PC-3 (cell line): Measurements from ENCODE around the gene SCARB1. TPM values are rescaled to one million over a fixed set of nuclear protein-coding genes. Genes with fewer than 3 reads are reported as not detected.

Source experiments
- ATAC-seq: fragments of 200-7000 bp; cut with Tn5 transposase; 2 replicates; pipeline ENCODE4 v1.9.1; 2020; ENCODE audit warnings: mild to moderate bottlenecking, moderate library complexity
- BruUV-seq: library from RNA; stranded (reverse); fragments of 400-500 nt; replicated peaks from 2 replicates; lab custom pipeline; 2021; lab: Mats Ljungman, UMichigan
- CTCF ChIA-PET: fragments of 300-600 bp; sonication (Branson Sonifier 250); formaldehyde crosslinking; loops from one replicate; lab custom pipeline; 2022; ENCODE audit warnings: antibody characterized with exemption; lab: Charles Lee
- POLR2A ChIA-PET: fragments of 300-600 bp; sonication (Branson Sonifier 250); formaldehyde crosslinking; loops from one replicate; lab custom pipeline; 2022; ENCODE audit warnings: antibody characterized with exemption; ENCODE audit not compliant: unreplicated experiment; lab: Charles Lee
- DNase-seq: peaks from one replicate; pipeline ENCODE4 v3.0.0-alpha.2; 2015
- H2AFZ ChIP-seq: fragments of 300-600 bp; sonication (generic); 2 replicates; pipeline ENCODE4 v1.6.0; 2016; ENCODE audit warnings: antibody characterized with exemption, low read length
- H3F3A ChIP-seq: fragments of 300-600 bp; sonication (generic); one replicate; pipeline ENCODE4 v1.6.0; 2017; ENCODE audit warnings: antibody characterized with exemption, low read length, control low read depth, mild to moderate bottlenecking; ENCODE audit not compliant: unreplicated experiment
- H3K27ac ChIP-seq: fragments of 300-600 bp; sonication (generic); 2 replicates; pipeline ENCODE4 v1.5.1; 2016; ENCODE audit warnings: mild to moderate bottlenecking, low read length
- H3K27me3 ChIP-seq: fragments of 300-600 bp; sonication (generic); 2 replicates; pipeline ENCODE4 v1.6.1; 2016; ENCODE audit warnings: low read length, mixed read lengths
- H3K36me3 ChIP-seq: fragments of 300-600 bp; sonication (generic); 2 replicates; pipeline ENCODE4 v1.6.1; 2016; ENCODE audit warnings: low read depth, mixed run types, low read length, mixed read lengths
- H3K4me1 ChIP-seq: fragments of 300-600 bp; sonication (generic); 2 replicates; pipeline ENCODE4 v1.5.1; 2016; ENCODE audit warnings: low read length; ENCODE audit not compliant: insufficient read depth
- H3K4me2 ChIP-seq: fragments of 300-600 bp; sonication (generic); 2 replicates; pipeline ENCODE4 v1.6.0; 2016; ENCODE audit warnings: low read length
- H3K4me3 ChIP-seq: fragments of 300-600 bp; sonication (generic); 2 replicates; pipeline ENCODE4 v1.5.1; 2016; ENCODE audit warnings: mild to moderate bottlenecking, low read length, mixed read lengths
- H3K79me2 ChIP-seq: fragments of 300-600 bp; sonication (generic); 2 replicates; pipeline ENCODE4 v1.6.1; 2017; ENCODE audit warnings: low read length, mixed read lengths
- H3K9ac ChIP-seq: fragments of 300-600 bp; sonication (generic); 2 replicates; pipeline ENCODE4 v1.6.0; 2016; ENCODE audit warnings: mild to moderate bottlenecking, low read length
- H3K9me2 ChIP-seq: fragments of 300-600 bp; sonication (generic); replicated peaks from 2 replicates; pipeline ENCODE4 v1.6.1; 2016; ENCODE audit warnings: mixed run types, low read length, mixed read lengths
- H3K9me3 ChIP-seq: fragments of 300-600 bp; sonication (generic); 2 replicates; pipeline ENCODE4 v1.6.1; 2016; ENCODE audit warnings: low read length, mixed read lengths
- H4K20me1 ChIP-seq: fragments of 300-600 bp; sonication (generic); 2 replicates; pipeline ENCODE4 v1.6.1; 2016; ENCODE audit warnings: low read length, mixed read lengths
- EZH2 ChIP-seq: fragments of 300-600 bp; sonication (generic); IDR thresholded peaks from one replicate; pipeline ENCODE4 v1.6.1; 2017; ENCODE audit warnings: antibody characterized with exemption, mild to moderate bottlenecking, low read length; ENCODE audit not compliant: unreplicated experiment
- EZH2phosphoT487 ChIP-seq: fragments of 300-600 bp; sonication (generic); IDR thresholded peaks from 2 replicates; pipeline ENCODE4 v1.6.1; 2018; ENCODE audit warnings: mild to moderate bottlenecking, antibody characterized with exemption, low read length, borderline replicate concordance
- intact Hi-C: fragments of 100-400 bp; cut with micrococcal nuclease; formaldehyde crosslinking; loops from 2 replicates; pipeline ENCODE4 v1.9.0; 2023
- total RNA-seq: library from RNA; depleted of rRNA; stranded (reverse); fragments of >200 nt; gene quantifications from 2 replicates; pipeline ENCODE4 v1.2.3, GENCODE V29; 2014
- TF ChIP-seq, protein P1 (sequence below): fragments of 300-600 bp; sonication (generic); conservative IDR thresholded peaks from 2 replicates; pipeline ENCODE4 v1.5.1; 2017; ENCODE audit warnings: antibody characterized with exemption, low read depth, mild to moderate bottlenecking, low read length

SCARB1 gene
- total RNA-seq, 1 experiment from 2014 or later = 79.1 TPM

DNA sequence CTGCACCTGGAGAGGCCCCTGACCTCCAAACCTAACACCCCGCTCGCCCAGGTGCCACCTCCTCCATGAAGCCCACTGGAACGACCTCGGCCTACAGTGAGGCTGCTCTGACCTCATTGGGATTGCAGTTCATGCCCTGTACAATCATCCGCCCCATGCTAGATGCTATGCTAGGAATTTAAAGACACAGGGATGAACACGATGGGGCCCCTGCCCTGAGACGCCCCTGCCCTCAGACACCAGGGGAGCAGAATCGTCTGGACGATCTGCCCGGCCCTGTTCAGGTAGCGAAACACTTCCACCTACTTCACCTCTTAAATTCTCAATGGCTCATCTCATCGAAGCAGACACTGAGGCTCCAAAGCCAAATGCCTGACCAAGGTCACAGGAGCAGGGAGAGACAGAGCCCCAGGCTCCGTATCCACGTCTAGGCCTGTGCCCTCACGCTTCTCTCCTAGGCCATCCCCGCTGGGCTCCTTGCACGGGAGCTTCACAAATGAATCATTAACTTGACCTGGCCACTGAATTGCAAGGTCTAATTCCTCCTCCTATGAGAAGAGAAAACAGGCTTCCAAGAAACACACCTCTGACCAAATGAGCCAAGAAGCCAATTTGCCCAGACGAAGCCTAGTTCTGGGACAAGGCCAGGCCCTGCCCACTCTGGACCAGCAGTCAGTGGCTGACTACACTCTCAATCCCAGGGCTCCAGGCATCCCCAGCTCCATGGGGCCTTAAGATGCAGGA, 35.2 kb downstream of the SCARB1 start:
- H3K4me1 ChIP-seq = peaks cover 23% of the 10 kb centered on the region
- no peaks in the 10 kb centered on the region for H3K9me2 ChIP-seq
- no peaks in the 10 kb centered on the region for H4K20me1 ChIP-seq
- H2AFZ ChIP-seq = peak overlapping the region; percentile 15
- POLR2A ChIA-PET = no interaction called here
- TF ChIP-seq EZH2 (no peak), EZH2phosphoT487 (no peak)
- TF ChIP-seq, protein P1, sequence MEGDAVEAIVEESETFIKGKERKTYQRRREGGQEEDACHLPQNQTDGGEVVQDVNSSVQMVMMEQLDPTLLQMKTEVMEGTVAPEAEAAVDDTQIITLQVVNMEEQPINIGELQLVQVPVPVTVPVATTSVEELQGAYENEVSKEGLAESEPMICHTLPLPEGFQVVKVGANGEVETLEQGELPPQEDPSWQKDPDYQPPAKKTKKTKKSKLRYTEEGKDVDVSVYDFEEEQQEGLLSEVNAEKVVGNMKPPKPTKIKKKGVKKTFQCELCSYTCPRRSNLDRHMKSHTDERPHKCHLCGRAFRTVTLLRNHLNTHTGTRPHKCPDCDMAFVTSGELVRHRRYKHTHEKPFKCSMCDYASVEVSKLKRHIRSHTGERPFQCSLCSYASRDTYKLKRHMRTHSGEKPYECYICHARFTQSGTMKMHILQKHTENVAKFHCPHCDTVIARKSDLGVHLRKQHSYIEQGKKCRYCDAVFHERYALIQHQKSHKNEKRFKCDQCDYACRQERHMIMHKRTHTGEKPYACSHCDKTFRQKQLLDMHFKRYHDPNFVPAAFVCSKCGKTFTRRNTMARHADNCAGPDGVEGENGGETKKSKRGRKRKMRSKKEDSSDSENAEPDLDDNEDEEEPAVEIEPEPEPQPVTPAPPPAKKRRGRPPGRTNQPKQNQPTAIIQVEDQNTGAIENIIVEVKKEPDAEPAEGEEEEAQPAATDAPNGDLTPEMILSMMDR = no peak
- ATAC-seq (peak; percentile 58), DNase-seq (peak; percentile 72)
- intact Hi-C loops = loop anchor here (2.0 kb wide), 1 partner anchor 70 kb away; no protein-coding TSS in a partner anchor
- BruUV-seq = no TSS peak
- 0 out of 2 replicates have a peak overlapping the region, but pooled peaks have one; percentile 4 for H3K4me3 ChIP-seq
- peak overlapping the region; percentile 43 for H3K4me2 ChIP-seq
- CTCF ChIA-PET = interaction anchor here (1.5 to 1.8 kb wide), 2 partner anchors 10 to 78 kb away, joined by 6 to 7 read pairs; no protein-coding TSS in a partner anchor
- H3F3A ChIP-seq = peaks cover 8% of the 10 kb centered on the region
- H3K79me2 ChIP-seq = peaks cover 64% of the 10 kb centered on the region
- H3K36me3 ChIP-seq = peaks cover 3% of the 10 kb centered on the region; the same call in 1 of the 2 replicates
- no peaks in the 10 kb centered on the region for H3K27me3 ChIP-seq
- no peaks in the 10 kb centered on the region for H3K9me3 ChIP-seq
- H3K27ac ChIP-seq = peak overlapping the region; percentile 78
- peak overlapping the region; percentile 21 for H3K9ac ChIP-seq

DNA sequence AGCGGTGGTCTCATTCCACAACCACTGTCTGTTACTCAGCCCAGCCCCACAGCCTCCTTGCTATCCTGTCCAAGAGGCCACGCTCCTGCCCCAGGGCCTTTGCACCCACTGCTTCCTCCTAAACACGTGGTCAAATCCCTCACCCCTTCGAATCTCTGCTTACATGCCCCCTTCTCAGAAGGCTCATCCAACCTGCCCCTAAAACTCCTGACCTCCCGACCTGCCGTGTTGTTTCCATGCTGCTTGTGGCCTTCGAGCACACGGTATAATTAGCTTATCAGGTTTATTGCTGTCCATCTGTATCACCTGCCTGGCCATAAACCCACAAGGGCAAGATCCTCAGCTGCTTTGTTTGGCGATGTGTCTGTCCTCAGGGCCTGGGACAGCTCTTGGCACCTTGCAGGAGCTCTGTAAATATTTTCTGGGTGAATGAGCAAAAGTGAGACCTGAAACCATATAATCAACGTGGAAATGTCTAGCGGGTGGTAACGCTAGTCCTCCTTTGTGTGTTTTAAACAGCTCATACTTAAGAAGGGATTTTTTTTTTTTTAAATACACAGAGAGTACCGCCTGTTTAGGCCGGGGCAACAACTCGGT, 36.0 kb downstream of the SCARB1 start:
- peaks cover 3% of the 10 kb centered on the region; the same call in 1 of the 2 replicates for H3K36me3 ChIP-seq
- peak; percentile 51 for DNase-seq
- no peak overlapping the region for H3K9ac ChIP-seq
- no TSS peak for BruUV-seq
- H3K4me3 ChIP-seq = no peak overlapping the region
- ATAC-seq = peak; percentile 27; the same call in 1 of the 2 replicates
- peaks cover 67% of the 10 kb centered on the region for H3K79me2 ChIP-seq
- TF ChIP-seq, protein P1 = no peak
- TF ChIP-seq EZH2phosphoT487 (no peak), EZH2 (no peak)
- no peaks in the 10 kb centered on the region for H4K20me1 ChIP-seq
- no peaks in the 10 kb centered on the region for H3K27me3 ChIP-seq
- H3K9me3 ChIP-seq = no peaks in the 10 kb centered on the region
- peaks cover 23% of the 10 kb centered on the region for H3K4me1 ChIP-seq
- intact Hi-C loops = loop anchor here (2.0 kb wide), 1 partner anchor 71 kb away; no protein-coding TSS in a partner anchor
- POLR2A ChIA-PET = interaction anchor here (0.6 kb wide), 1 partner anchor 113 kb away, joined by 3 read pairs; no protein-coding TSS in a partner anchor
- peak overlapping the region; percentile 43; the same call in 1 of the 2 replicates for H3K4me2 ChIP-seq
- no peak overlapping the region for H2AFZ ChIP-seq
- peaks cover 8% of the 10 kb centered on the region for H3F3A ChIP-seq
- no peaks in the 10 kb centered on the region for H3K9me2 ChIP-seq
- CTCF ChIA-PET = interaction anchor here (1.5 to 1.8 kb wide), 2 partner anchors 10 to 79 kb away, joined by 6 to 7 read pairs; no protein-coding TSS in a partner anchor
- H3K27ac ChIP-seq = peak overlapping the region; percentile 78
